Measurements from ENCODE around the gene TRPC3.

DNA sequence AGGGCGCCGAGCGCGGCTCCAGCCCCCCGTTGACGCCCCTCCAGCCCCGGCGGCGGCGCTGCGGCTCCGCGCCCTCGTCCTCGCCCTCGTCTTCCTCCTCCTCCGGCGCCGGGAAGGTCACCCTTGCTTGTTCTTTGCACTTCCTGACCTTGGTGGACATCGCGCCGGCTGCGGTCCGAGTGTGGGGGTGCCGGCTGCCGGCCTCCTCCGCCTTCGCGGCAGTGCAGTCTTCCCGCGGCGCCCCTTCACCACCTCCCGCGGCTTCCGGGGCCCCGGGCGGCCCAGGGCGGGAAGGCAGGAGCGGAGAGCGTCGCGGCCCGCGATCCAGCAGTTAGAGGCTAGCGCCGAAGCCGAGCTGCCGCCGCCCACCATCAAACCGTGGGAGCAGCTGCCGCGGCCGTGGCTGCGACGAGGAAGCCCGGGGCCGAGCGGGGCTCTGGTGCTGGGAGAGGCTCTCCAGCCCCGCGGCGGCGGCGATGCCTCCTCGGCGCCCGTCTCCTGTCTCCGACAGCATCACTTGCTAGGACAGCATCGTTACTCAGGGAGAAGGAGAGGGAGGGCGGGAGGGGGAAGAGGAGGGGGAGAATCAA lies at the start of gene TRPC3:
- TF ChIP-seq, protein P1, sequence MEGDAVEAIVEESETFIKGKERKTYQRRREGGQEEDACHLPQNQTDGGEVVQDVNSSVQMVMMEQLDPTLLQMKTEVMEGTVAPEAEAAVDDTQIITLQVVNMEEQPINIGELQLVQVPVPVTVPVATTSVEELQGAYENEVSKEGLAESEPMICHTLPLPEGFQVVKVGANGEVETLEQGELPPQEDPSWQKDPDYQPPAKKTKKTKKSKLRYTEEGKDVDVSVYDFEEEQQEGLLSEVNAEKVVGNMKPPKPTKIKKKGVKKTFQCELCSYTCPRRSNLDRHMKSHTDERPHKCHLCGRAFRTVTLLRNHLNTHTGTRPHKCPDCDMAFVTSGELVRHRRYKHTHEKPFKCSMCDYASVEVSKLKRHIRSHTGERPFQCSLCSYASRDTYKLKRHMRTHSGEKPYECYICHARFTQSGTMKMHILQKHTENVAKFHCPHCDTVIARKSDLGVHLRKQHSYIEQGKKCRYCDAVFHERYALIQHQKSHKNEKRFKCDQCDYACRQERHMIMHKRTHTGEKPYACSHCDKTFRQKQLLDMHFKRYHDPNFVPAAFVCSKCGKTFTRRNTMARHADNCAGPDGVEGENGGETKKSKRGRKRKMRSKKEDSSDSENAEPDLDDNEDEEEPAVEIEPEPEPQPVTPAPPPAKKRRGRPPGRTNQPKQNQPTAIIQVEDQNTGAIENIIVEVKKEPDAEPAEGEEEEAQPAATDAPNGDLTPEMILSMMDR (IDR thresholded peaks at IDR 0.05), result no peak
- no peak for TF ChIP-seq POLR2AphosphoS5 (IDR thresholded peaks at IDR 0.05; ENCODE audit: insufficient read depth in 1 of 2, low read depth in 1 of 2)

Data from vagina (tissue), 2 donors.